Measurements from ENCODE around the gene TTC28. TPM values are rescaled to one million over a fixed set of nuclear protein-coding genes. Genes with fewer than 3 reads are reported as not detected.

The TTC28 gene
- total RNA-seq, 2 donors from 2014 or later: 8.8 to 12.0 TPM

DNA sequence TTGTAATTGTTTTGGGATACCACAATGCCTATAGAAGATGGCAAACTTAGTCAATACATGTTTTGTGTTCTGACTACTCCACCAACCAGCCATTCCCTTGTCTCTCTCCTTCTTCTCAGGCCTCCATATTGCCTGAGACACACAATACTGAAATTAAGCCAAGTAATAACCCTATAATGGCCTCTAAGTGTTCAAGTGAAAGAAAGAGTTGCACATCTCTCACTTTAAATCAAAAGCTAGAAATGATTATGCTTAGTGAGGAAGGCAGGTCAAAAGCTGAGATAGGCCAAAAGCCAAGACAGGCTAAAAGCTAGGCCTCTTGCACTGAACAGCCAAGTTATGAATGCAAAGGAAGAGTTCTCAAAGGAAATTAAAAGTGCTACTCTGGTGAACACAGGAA lies 318.7 kb downstream of the TTC28 start:
- intact Hi-C loops (cut with DNase I, micrococcal nuclease): no loop called here
- ATAC-seq (no peak), DNase-seq (no peak)

DNA sequence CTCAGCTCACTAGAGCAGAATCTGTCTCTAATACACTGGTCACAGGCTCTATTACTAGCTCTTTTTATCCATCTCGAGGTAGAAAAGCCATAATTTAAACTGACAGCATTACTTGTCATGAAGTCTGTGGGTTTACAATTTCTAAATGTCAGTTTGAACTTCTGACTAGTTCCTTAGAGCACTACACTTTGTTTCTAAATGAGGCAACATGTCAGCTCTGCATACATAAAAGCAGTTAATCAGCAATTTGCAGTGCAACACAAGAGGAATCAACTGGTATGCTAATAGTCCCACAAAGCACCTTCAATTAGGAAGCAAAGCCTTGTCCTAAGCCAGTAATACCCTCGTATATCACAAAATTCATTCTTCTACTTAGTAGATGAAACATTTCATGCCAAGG lies 321.3 kb downstream of the TTC28 start:
- intact Hi-C loops (cut with DNase I, micrococcal nuclease): no loop called here
- DNase-seq: no peak
- no peak for ATAC-seq

- no peak for ATAC-seq
- intact Hi-C loops (cut with DNase I, micrococcal nuclease): no loop called here
- no peak for DNase-seq
These were observed 322.4 kb downstream of the TTC28 start for GRCh38 chr22:28357193-28357592.

- intact Hi-C loops (cut with DNase I, micrococcal nuclease): no loop called here
- no peak for ATAC-seq
- DNase-seq: no peak
These were observed 328.2 kb downstream of the TTC28 start for GRCh38 chr22:28351476-28351875.

DNA sequence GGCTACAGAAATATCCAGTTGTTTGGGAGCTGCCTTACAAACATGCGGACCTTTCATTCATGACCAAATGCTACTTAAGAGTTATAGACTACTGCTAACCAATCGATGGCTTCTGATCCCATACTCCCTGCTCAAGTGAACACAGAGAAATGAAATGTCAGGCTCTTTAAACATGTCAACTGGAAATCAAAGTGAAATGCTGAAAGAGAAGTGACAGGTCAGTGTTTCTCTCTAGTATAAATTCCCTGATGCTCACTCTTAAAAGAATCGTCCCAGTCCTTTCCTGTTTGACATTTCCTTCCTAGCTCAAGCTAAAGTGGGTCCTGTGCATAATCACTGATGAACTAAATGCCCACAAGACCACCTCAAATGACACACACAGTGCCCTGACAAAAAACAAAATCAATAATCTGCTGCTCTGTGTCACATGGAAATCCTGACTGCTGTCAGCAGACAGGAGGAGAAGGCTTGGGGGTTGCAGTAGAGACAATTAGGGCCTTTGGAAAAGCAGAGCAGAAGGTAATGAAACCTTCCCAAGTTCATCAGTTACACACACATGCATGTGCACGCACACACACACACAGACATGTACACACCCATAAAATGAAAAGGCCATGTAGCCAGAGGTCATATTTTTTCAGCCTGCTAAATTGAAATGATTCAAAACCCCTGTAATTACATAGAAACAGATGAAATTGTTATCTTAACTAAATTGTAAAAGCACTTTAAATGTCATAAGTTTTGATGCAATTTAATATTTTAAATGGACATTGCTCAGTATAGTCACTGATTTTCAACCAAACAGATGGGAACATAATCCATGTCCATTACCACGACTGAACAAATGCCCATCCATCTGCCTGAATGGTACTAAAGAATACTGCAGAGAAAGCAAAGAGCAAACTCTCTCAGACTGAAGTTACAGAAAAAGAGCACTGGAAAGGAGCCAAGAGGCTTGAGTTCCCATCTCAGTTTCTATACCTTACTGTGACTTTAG lies 330.7 kb downstream of the TTC28 start:
- DNase-seq (no peak), ATAC-seq (no peak)
- intact Hi-C loops (cut with DNase I, micrococcal nuclease): no loop called here

DNA sequence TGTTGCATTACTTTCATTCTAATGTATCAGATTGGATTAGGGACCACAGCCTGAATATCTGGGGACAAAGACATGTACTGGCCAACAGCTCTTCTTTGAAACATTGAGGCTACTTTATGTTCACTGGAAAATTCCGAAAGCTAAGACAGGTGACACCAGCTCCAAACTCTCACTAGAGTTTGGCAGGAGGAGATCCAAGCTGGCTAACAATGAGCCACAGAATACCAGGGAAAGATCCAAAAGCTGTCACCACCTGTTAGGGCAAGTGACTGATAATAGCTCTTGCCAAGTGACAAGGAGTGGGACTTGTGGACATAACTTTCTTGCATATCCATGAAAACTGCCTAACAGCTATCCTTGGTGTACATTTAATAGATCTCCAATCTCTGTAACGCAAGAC lies 333.3 kb downstream of the TTC28 start:
- no peak for DNase-seq

GRCh38 chr22:28344918-28345703 lies 334.5 kb downstream of the TTC28 start:
- no peak for ATAC-seq
- DNase-seq: no peak
- intact Hi-C loops (cut with DNase I, micrococcal nuclease): no loop called here

More for the DNA sequence above, 333.3 kb downstream of the TTC28 start:
- ATAC-seq: no peak
- intact Hi-C loops (cut with DNase I, micrococcal nuclease): no loop called here

GRCh38 chr22:28341001-28341400 lies 338.6 kb downstream of the TTC28 start:
- no peak for DNase-seq
- no peak for ATAC-seq
- intact Hi-C loops (cut with DNase I, micrococcal nuclease): no loop called here

DNA sequence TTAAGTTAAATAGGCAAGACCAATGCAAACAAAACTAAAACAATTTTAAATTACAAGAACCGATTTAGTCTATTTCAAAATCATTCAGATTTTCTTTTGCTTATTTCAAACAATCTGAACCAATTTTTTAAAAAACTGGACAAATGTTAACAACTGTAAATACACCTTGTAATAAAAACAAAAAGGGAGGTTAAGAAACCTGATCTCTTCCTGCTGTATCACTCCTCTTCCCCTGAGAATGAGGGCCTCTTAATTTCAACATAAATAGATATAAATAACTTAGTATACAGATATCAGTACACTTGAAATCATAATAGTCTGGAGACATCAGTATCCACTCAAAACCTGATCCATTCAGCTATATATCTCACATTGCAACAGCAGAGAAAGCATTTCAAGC lies 346.6 kb downstream of the TTC28 start:
- no peak for ATAC-seq
- intact Hi-C loops (cut with DNase I, micrococcal nuclease): no loop called here
- DNase-seq: no peak

DNA sequence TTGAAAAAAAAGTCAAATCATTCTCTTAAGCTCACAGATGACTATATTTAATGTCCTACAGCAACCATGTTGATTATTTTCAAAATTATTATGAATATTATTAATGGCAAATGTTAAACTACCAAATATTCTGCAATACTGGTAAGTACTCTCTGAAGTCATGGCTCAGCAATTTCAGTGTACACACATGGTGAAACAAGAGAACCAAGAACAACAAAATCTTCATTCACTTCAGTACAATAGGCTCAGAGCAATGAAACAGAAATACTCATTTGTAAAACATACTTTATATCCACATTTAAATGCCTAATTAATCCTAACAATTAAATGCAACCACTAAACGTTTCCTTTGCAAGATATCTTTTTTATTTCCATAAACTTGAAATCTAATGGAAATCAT lies 347.2 kb downstream of the TTC28 start:
- intact Hi-C loops (cut with DNase I, micrococcal nuclease): no loop called here
- ATAC-seq (no peak), DNase-seq (no peak)

DNA sequence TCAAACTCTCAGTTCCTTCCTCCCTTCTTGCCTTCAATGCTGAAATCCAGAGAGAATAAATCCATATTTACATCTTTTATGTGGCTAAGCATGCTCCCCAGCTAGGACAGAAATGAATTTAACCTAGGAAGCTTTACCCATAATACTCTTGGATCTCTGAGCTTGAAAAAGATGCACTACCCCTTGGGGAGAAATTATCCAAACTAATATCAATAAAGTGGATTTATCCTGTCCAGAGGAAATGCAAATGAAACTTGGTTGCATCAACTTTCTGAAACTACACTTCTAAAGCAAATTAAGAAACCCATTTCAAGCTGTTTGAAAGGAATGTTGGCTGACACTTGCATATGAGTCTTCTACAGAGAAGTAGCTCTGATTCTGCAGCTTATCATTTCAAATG lies 347.9 kb downstream of the TTC28 start:
- ATAC-seq (no peak), DNase-seq (no peak)
- intact Hi-C loops (cut with DNase I, micrococcal nuclease): no loop called here

DNA sequence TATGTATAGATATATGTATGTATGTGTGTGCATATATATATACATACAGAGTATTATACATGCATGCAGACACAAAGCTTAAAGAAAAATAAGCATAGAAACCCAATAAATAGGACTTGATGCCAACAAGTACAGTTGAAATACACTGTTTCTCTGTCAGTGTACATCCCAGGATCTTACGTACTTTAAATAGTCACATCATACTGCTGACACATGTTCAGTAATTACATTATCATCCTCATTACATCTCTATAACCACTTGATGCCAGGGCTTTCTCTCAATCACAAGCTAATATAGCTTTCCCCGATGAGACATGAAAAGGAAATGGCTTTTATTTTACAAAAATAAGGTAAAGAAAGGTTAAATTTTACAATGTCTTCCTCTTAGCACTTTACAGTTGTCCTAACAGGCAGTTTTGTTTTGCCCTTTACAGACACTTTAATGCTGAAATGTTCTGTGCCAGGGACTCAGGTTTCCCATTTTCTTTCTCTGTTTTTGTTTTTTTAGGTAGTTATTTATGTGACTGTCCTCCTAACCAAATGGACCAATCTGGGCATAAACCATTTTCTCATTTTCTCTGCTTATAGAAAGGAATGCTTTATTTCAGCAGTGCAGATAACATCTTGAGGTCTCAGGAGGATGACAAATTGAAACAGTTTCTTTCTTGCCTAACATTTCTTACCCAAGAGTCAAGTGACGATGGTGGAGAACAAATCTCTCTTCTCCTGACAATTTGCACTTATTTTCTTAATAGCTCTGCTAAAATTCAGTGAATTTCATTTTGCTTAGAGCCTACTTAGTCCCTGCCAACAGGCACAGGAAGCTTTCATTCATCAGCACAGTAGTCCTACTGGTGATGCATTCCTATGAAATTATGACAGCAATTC lies 350.2 kb downstream of the TTC28 start:
- ATAC-seq: no peak
- no peak for DNase-seq
- intact Hi-C loops (cut with DNase I, micrococcal nuclease): no loop called here

GRCh38 chr22:28328756-28329155 lies 350.9 kb downstream of the TTC28 start:
- no peak for DNase-seq
- no peak for ATAC-seq
- intact Hi-C loops (cut with DNase I, micrococcal nuclease): no loop called here

DNA sequence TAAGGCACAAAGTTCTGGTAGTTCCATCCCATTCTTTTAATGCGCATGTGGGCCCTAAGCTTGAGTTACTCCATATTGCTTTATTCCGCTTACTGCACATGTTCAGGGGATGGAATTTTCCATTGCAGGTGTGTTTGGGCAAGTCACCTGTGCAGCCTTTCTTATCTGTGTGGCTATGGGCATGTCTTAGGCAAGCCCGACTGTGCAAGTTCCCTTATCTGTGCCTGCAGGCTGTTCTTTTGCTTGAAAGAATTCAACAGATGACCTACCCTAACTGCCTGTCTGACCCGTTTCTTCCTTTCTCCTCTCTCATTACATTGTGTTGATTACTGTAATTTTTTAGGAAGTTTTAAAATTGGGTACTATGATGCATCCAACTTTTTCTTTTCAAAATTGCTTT lies 363.6 kb downstream of the TTC28 start:
- intact Hi-C loops (cut with DNase I, micrococcal nuclease): no loop called here
- DNase-seq: no peak
- no peak for ATAC-seq

DNA sequence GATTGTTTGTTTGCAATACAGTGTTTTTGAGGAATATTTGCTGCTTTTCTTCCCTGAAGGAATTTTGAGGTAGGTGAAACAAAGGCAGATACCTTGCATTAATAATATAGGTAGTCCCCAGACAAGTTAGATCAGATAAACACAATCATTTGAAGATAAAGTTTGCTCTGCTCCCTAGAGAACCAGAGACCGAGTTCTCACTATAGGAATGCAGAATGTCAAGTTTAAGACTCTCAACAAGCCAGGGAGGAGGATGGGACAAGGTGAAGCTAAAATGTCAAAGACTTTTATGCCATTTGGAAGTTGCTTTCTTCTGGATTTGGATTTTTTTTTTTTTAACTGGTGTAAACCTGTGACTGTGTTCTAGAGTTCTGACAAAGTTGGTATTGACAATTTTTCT lies 364.7 kb downstream of the TTC28 start:
- no peak for DNase-seq
- intact Hi-C loops (cut with DNase I, micrococcal nuclease): no loop called here
- ATAC-seq: no peak

DNA sequence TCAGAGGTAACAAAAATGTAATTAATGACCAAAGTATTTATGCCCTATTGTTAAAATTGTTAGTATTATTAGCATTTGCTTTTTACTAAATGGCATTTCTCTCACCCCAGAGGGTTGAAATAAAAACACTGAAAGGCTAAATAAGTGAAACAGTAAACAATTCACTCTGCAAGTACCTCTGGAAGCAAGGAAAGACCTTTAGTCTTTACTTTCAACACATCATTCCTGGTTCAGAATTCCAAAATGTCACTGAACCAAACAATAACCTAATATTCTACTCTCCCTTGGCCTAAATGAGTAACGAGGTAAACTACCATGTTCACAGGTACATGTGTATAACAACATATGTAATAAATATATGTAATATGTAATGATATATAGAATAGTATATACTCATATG lies 369.3 kb downstream of the TTC28 start:
- intact Hi-C loops (cut with DNase I, micrococcal nuclease): no loop called here
- no peak for DNase-seq
- no peak for ATAC-seq

- intact Hi-C loops (cut with DNase I, micrococcal nuclease): no loop called here
- DNase-seq: no peak
- ATAC-seq: no peak
These were observed 379.9 kb downstream of the TTC28 start for GRCh38 chr22:28299753-28300152.

- no peak for DNase-seq
- ATAC-seq: no peak
- intact Hi-C loops (cut with DNase I, micrococcal nuclease): no loop called here
These were observed 380.3 kb downstream of the TTC28 start for GRCh38 chr22:28299309-28299708.

- no peak for ATAC-seq
These were observed 382.1 kb downstream of the TTC28 start for GRCh38 chr22:28297504-28297903.

More at GRCh38 chr22:28297504-28297903, 382.1 kb downstream of the TTC28 start:
- intact Hi-C loops (cut with DNase I, micrococcal nuclease): no loop called here
- DNase-seq: peak; percentile 15 to 35

All from left colon (tissue), 2 donors.